Measurements from ENCODE around the gene RNF157.
A peak's percentile ranks its signal among the peaks of the same experiment; 100 is the strongest.

- TF ChIP-seq CTCF (IDR thresholded peaks at IDR 0.05) (peak in 1 of 6 experiments; percentile 6), POLR2A (IDR thresholded peaks at IDR 0.05) (no peak)
These were observed 92.3 kb downstream of the RNF157 start for GRCh38 chr17:76148015-76148326.

All from adrenal gland (tissue), 5 donors.